Measurements from ENCODE around the gene RASGRP4. TPM values are rescaled to one million over a fixed set of nuclear protein-coding genes. Genes with fewer than 3 reads are reported as not detected.

The RASGRP4 gene
- total RNA-seq, 1 experiment from 2014 or later, result not detected

GRCh38 chr19:38395381-38396114, 30.5 kb downstream of the RASGRP4 start:
- in situ Hi-C loops (cut with HindIII; ENCODE audit: low pct_unique_long_range_greater_than_20kb, low sequenced_read_pairs), result no loop called here
- Histone ChIP-seq H3K4me1 (ENCODE audit: control insufficient read depth, insufficient read depth, low read length) (peaks cover 3% of the 10 kb centered on the region; the same call in 1 of the 2 replicates), H3K9me3 (ENCODE audit: control insufficient read depth, insufficient read depth, low read depth, low read length) (no peaks in the 10 kb centered on the region), H3K27ac (ENCODE audit: low read length) (no peak overlapping the region), H3K36me3 (ENCODE audit: control insufficient read depth, insufficient read depth, low read length) (no peaks in the 10 kb centered on the region), H3K27me3 (ENCODE audit: control insufficient read depth, insufficient read depth, low read length) (no peaks in the 10 kb centered on the region), H3K4me3 (ENCODE audit: low read depth in 2 of 2, low read length in 2 of 2) (no peak overlapping the region)
- intact Hi-C loops (cut with micrococcal nuclease; ENCODE audit: unreplicated experiment), result no loop called here
- no peak for TF ChIP-seq SIN3A (IDR thresholded peaks at IDR 0.05; ENCODE audit: borderline replicate concordance, insufficient read depth, low read depth, low read length)
- no peak for TF ChIP-seq REST (IDR thresholded peaks at IDR 0.05; ENCODE audit: insufficient read depth in 1 of 2, low read depth in 2 of 2, low read length in 1 of 2)
- TF ChIP-seq POLR2AphosphoS5 (IDR thresholded peaks at IDR 0.05; ENCODE audit: low read depth, low read length), result no peak
- no peak for TF ChIP-seq CTCF (IDR thresholded peaks at IDR 0.05)
- no peak for TF ChIP-seq TCF7L2 (IDR thresholded peaks at IDR 0.05; ENCODE audit: low read depth, low read length)
- ATAC-seq (no peak), DNase-seq (ENCODE audit: low read depth, low spot score) (no peak)
- CTCF ChIA-PET, result no interaction called here
- POLR2A ChIA-PET, result no interaction called here
- no TSS peak for BruUV-seq (replicated peaks)

- POLR2A ChIA-PET, result no interaction called here
- BruUV-seq (replicated peaks), result no TSS peak
- H3K27ac ChIP-seq (ENCODE audit: low read length), result no peak overlapping the region
- ATAC-seq (no peak), DNase-seq (ENCODE audit: low read depth, low spot score) (no peak)
- H3K9me3 ChIP-seq (ENCODE audit: control insufficient read depth, insufficient read depth, low read depth, low read length), result no peaks in the 10 kb centered on the region
- H3K36me3 ChIP-seq (ENCODE audit: control insufficient read depth, insufficient read depth, low read length), result no peaks in the 10 kb centered on the region
- H3K4me3 ChIP-seq (ENCODE audit: low read depth in 2 of 2, low read length in 2 of 2), result no peak overlapping the region
- in situ Hi-C loops (cut with HindIII; ENCODE audit: low pct_unique_long_range_greater_than_20kb, low sequenced_read_pairs) (no loop called here), intact Hi-C loops (cut with micrococcal nuclease; ENCODE audit: unreplicated experiment) (no loop called here)
- H3K27me3 ChIP-seq (ENCODE audit: control insufficient read depth, insufficient read depth, low read length), result no peaks in the 10 kb centered on the region
- H3K4me1 ChIP-seq (ENCODE audit: control insufficient read depth, insufficient read depth, low read length), result peaks cover 3% of the 10 kb centered on the region; the same call in 1 of the 2 replicates
- CTCF ChIA-PET, result interaction anchor here (0.9 kb wide), 1 partner anchor 8 kb away, joined by 6 read pairs; the partner anchor contains the start of gene FAM98C
- TF ChIP-seq REST (IDR thresholded peaks at IDR 0.05; ENCODE audit: insufficient read depth in 1 of 2, low read depth in 2 of 2, low read length in 1 of 2), result no peak
- no peak for TF ChIP-seq CTCF (IDR thresholded peaks at IDR 0.05)
- no peak for TF ChIP-seq POLR2AphosphoS5 (IDR thresholded peaks at IDR 0.05; ENCODE audit: low read depth, low read length)
- TF ChIP-seq SIN3A (IDR thresholded peaks at IDR 0.05; ENCODE audit: borderline replicate concordance, insufficient read depth, low read depth, low read length), result no peak
- TF ChIP-seq TCF7L2 (IDR thresholded peaks at IDR 0.05; ENCODE audit: low read depth, low read length), result no peak
Measured at GRCh38 chr19:38394488-38394887, 31.5 kb downstream of the RASGRP4 start.
